Muscle of back (tissue), 11 donors: ENCODE measurements around the gene IRX1. TPM values are rescaled to one million over a fixed set of nuclear protein-coding genes. Genes with fewer than 3 reads are reported as not detected.

ENCODE experiments used
- DNase-seq, 3 donors: peaks; one replicate each; pipeline versions ENCODE4 v3.0.0 to v3.0.0-alpha.2; 2013
- polyA plus RNA-seq, 10 donors: library from polyadenylated mRNA; unstranded; fragments of 120-200 nt; gene quantifications; one replicate each; pipeline ENCODE4 v1.2.1, GENCODE V29; 2013; ENCODE audit not compliant: insufficient read length in 10 of 10

The IRX1 gene
- polyA plus RNA-seq, 10 donors: 0.36 to 28.1 (median 0.56) TPM; not detected in 2

- no peak for DNase-seq
Observed at GRCh38 chr5:3650320-3650719, 54.7 kb downstream of the IRX1 start.

GRCh38 chr5:3650868-3651267, 55.2 kb downstream of the IRX1 start:
- DNase-seq: no peak
